Loucy (cell line): ENCODE data around the gene RPF1.

Experiments
- CTCF ChIP-seq: fragments of 200-600 bp; sonication (generic); conservative IDR thresholded peaks from 2 replicates; pipeline ENCODE4 v1.5.1; 2014; ENCODE audit warnings: mild to moderate bottlenecking, antibody characterized with exemption, low read length
- EZH2phosphoT487 ChIP-seq: fragments of 200-600 bp; IDR thresholded peaks from 2 replicates; pipeline ENCODE4 v1.6.1; 2018; ENCODE audit warnings: antibody characterized with exemption, mild to moderate bottlenecking, moderate library complexity, borderline replicate concordance

GRCh38 chr1:84479998-84480397 lies 932 bp downstream of the RPF1 start:
- TF ChIP-seq CTCF (no peak), EZH2phosphoT487 (no peak)
